ENCODE data around the gene LGR6. TPM values are rescaled to one million over a fixed set of nuclear protein-coding genes. Genes with fewer than 3 reads are reported as not detected.

LGR6 gene
- total RNA-seq, 1 experiment from 2014 or later: 1.0 TPM

- Mint-ChIP-seq H3K4me3 (no peak overlapping the region), H3K36me3 (ENCODE audit: insufficient read depth in 1 of 3, low read depth in 3 of 3) (no peaks in the 10 kb centered on the region; a peak in 1 of 7 replicates), H3K4me1 (peaks cover 12 to 14% of the 10 kb centered on the region in 2 experiments), H3K27ac (no peak overlapping the region), H3K27me3 (ENCODE audit: low read depth) (peaks cover 5% of the 10 kb centered on the region), H3K9me3 (no peaks in the 10 kb centered on the region)
- Histone ChIP-seq H3K4me1 (ENCODE audit: insufficient read depth, low read length) (peaks cover 3% of the 10 kb centered on the region; the same call in 1 of the 2 replicates), H3K79me2 (ENCODE audit: insufficient read depth, low read length) (no peaks in the 10 kb centered on the region), H2BK120ac (ENCODE audit: low read depth, low read length, poor library complexity, severe bottlenecking) (no peak overlapping the region), H2BK15ac (ENCODE audit: low read depth, low read length) (no peak overlapping the region; the same call in 1 of the 2 replicates), H4K8ac (replicated peaks; ENCODE audit: insufficient read length, low read depth, low read length) (no peak overlapping the region), H4K5ac (ENCODE audit: insufficient read length, low read depth, low read length) (no peak overlapping the region), H3K23ac (ENCODE audit: insufficient read length, low read depth, low read length) (no peak overlapping the region), H2BK20ac (ENCODE audit: low read depth, low read length, poor library complexity, severe bottlenecking) (no peak overlapping the region), H3K56ac (ENCODE audit: insufficient read length, low read depth, low read length) (no peak overlapping the region), H3K4ac (ENCODE audit: low read depth, low read length) (no peak overlapping the region), H3K18ac (ENCODE audit: insufficient read length, low read depth, low read length) (no peak overlapping the region), H3T11ph (ENCODE audit: low read length) (no peak overlapping the region), H3K9me3 (ENCODE audit: control insufficient read depth, low read depth, low read length) (no peaks in the 10 kb centered on the region), H2BK12ac (ENCODE audit: insufficient read length, low read depth, low read length) (no peak overlapping the region), H2AFZ (ENCODE audit: low read length) (no peak overlapping the region), H3K79me1 (ENCODE audit: insufficient read depth, low read depth, low read length, poor library complexity, severe bottlenecking) (no peaks in the 10 kb centered on the region), H3K9ac (ENCODE audit: extremely low read depth, insufficient read length, low read length) (no peak overlapping the region), H3K27me3 (ENCODE audit: insufficient read depth, low read length) (no peaks in the 10 kb centered on the region), H3K14ac (ENCODE audit: insufficient read depth, low read length) (no peak overlapping the region), H4K91ac (ENCODE audit: insufficient read length, low read depth, low read length) (no peak overlapping the region), H3K4me2 (ENCODE audit: insufficient read depth, insufficient read length, low read length) (no peak overlapping the region), H3K23me2 (ENCODE audit: insufficient read length, low read depth, low read length, poor library complexity, severe bottlenecking) (no peaks in the 10 kb centered on the region), H3K27ac (ENCODE audit: insufficient read length, low read depth, low read length) (no peak overlapping the region), H2BK5ac (ENCODE audit: insufficient read length, low read length) (no peak overlapping the region), H2AK5ac (ENCODE audit: insufficient read length, low read length) (no peak overlapping the region), H4K20me1 (ENCODE audit: control insufficient read depth, insufficient read depth, insufficient read length) (no peaks in the 10 kb centered on the region)
- DNase-seq: peak; percentile 9
- no peak for TF ChIP-seq CTCF (conservative IDR thresholded peaks at IDR 0.05)
- no CpG with 5 or more reads among the region's 11 CpGs for WGBS (ENCODE audit: extremely low coverage, insufficient read length, low lambda C conversion rate)
Observed at GRCh38 chr1:202276081-202276715, 82.6 kb downstream of the LGR6 start.

All from H9 (cell line).